ENCODE data around the gene CDHR2.
A peak's percentile ranks its signal among the peaks of the same experiment; 100 is the strongest.

The CDHR2 gene

DNA sequence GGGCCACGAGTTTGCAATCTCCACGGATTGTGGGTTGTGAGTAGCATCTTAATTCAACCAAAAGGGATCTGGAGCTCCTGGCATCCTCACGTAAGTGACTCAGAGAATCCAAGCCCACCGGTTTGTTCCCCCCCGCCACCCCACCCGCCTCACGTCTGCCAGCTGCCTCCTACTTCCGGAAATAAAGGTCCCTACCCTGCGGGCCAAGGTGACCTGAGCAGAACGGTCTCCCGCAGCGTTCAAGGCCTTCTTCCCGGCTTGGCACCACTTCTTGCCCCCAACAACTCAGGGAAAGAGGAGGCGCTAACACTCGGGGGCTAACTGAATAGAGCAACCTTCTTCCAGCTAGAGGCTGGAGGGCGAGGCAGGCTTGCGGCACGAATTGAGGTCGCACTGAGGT lies 69.6 kb downstream of the CDHR2 start:
- Histone ChIP-seq H3K36me3 (no peaks in the 10 kb centered on the region), H3K4me3 (ENCODE audit: low read depth, low read length) (no peak overlapping the region), H3K9me3 (ENCODE audit: severe bottlenecking) (no peaks in the 10 kb centered on the region), H3K27me3 (ENCODE audit: insufficient read depth, low read depth, severe bottlenecking) (no peaks in the 10 kb centered on the region), H3K27ac (no peak overlapping the region)
- TF ChIP-seq, protein P1, sequence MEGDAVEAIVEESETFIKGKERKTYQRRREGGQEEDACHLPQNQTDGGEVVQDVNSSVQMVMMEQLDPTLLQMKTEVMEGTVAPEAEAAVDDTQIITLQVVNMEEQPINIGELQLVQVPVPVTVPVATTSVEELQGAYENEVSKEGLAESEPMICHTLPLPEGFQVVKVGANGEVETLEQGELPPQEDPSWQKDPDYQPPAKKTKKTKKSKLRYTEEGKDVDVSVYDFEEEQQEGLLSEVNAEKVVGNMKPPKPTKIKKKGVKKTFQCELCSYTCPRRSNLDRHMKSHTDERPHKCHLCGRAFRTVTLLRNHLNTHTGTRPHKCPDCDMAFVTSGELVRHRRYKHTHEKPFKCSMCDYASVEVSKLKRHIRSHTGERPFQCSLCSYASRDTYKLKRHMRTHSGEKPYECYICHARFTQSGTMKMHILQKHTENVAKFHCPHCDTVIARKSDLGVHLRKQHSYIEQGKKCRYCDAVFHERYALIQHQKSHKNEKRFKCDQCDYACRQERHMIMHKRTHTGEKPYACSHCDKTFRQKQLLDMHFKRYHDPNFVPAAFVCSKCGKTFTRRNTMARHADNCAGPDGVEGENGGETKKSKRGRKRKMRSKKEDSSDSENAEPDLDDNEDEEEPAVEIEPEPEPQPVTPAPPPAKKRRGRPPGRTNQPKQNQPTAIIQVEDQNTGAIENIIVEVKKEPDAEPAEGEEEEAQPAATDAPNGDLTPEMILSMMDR (IDR thresholded peaks at IDR 0.05; ENCODE audit: low read depth, low read length) = no peak
- no peak for DNase-seq

DNA sequence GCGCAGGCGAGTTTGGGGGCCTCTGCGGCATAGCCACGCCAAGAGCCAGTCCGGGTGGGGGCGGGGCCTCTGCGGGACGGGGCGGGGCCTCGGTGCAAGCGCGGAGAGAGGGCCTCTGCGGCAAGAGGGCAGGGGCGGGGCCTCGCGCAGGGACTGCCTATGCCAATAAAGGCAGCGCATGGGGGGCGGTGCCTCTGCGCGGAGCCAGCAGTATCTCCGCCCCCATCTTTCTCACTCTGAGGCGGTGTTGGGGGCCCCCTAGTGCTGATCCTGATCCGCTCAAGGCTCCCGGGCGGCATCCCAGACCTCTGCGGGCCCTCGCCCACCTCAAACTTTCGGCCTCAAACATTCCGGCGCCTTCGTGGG lies 70.0 kb downstream of the CDHR2 start:
- Histone ChIP-seq H3K27ac (no peak overlapping the region), H3K4me3 (ENCODE audit: low read depth, low read length) (no peak overlapping the region), H3K27me3 (ENCODE audit: insufficient read depth, low read depth, severe bottlenecking) (no peaks in the 10 kb centered on the region), H3K36me3 (no peaks in the 10 kb centered on the region), H3K9me3 (ENCODE audit: severe bottlenecking) (no peaks in the 10 kb centered on the region)
- TF ChIP-seq, protein P1 (IDR thresholded peaks at IDR 0.05; ENCODE audit: low read depth, low read length) = no peak
- DNase-seq = no peak

DNA sequence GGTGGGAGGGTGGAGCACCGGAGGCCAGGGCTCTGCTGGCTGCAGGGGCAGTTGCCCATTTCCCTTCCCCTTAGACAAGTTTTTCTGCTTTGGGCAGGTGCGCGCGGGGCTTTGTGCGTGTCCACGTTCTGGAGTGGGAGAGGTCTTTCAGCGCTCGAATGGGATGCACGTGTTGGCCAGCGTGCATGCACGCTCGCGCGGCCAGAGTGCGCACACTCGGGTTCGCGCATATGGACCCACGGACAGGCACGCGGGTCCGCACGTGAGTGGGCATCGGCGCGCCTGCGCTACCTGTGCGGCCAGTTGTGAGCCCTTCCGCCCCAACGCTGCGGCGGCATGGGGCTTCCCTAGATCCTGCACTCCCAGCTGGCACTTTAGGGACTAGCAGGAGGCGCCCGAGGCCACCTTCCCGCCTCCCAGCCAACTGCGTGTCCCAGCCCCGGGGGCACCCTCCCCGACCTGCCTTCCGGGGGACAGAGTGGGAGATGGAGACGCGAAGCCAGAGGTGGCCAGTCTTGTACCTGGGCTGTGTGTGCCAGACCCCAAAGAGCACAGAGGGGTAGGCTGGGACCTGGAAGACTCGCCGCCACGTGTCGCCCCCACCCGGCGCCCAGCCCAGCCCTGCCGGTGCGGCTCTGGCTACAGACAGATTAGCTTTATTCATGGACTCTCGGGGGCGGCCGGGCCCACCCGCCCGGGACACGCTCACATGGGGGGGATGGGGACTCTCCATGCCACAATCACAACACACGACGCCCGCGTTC lies 70.6 kb downstream of the CDHR2 start:
- no peak for DNase-seq
- no peaks in the 10 kb centered on the region for H3K27me3 ChIP-seq (ENCODE audit: insufficient read depth, low read depth, severe bottlenecking)
- H3K9me3 ChIP-seq (ENCODE audit: severe bottlenecking) = no peaks in the 10 kb centered on the region
- no peak overlapping the region for H3K27ac ChIP-seq
- no peaks in the 10 kb centered on the region for H3K36me3 ChIP-seq
- TF ChIP-seq, protein P1 (IDR thresholded peaks at IDR 0.05; ENCODE audit: low read depth, low read length) = no peak
- no peak overlapping the region for H3K4me3 ChIP-seq (ENCODE audit: low read depth, low read length)

DNA sequence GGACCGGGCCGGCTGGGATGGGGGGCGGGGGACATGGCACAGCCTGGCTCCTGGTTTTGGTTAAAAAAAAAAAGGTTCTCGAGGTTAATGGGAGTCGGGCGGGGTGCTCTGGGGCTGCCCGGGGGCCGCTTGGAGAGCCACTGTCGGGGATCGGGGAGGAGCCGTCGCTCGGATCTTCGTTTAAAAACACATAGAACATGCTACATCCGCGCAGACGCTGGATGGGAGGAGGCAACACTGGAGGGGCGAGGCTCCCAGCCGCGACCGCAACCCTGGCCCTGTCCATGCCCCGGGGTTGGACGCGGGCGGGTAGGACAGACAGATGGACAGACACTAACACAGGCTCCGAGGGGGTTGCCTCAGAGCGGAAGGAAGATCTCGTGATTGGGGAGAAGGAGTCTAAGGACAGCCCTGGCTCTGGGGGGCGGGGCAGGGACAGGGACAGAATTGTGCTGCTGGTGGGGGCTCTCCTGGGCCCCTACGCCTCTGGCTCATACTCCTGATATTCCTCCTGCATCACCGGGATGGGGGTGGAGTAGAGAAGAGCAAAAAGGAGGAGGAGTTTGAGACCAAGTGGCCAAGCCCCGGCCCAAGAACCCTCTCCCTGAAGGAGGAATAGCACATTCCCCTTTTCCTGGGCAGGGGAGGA lies 71.3 kb downstream of the CDHR2 start:
- TF ChIP-seq, protein P1 (IDR thresholded peaks at IDR 0.05; ENCODE audit: low read depth, low read length) = no peak
- no peaks in the 10 kb centered on the region for H3K9me3 ChIP-seq (ENCODE audit: severe bottlenecking)
- H3K27ac ChIP-seq = no peak overlapping the region
- H3K36me3 ChIP-seq = no peaks in the 10 kb centered on the region
- no peak for DNase-seq
- H3K27me3 ChIP-seq (ENCODE audit: insufficient read depth, low read depth, severe bottlenecking) = no peaks in the 10 kb centered on the region
- no peak overlapping the region for H3K4me3 ChIP-seq (ENCODE audit: low read depth, low read length)

DNA sequence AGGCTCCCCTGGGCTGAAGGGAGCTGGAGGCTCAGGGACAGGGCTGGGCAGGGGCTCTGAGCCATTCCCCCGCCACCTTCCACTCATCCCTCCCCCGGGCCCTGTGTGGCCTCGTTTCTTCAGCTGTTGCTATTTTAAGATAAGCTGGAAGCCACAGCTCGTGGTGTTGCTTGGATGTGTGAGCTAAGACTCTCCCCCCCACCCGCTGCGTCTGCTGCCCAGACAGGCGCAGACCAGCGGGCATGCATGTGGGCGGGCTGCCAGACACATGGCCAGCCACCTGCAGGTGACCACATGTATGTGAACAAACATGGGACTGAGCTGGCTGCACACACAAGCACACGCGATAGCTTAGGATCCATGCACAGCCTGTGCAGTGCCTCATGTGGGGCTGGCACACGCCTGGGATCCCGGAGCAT lies 72.5 kb downstream of the CDHR2 start:
- H3K27ac ChIP-seq = peak overlapping the region; percentile 57
- peak; percentile 85 for DNase-seq
- H3K27me3 ChIP-seq (ENCODE audit: insufficient read depth, low read depth, severe bottlenecking) = no peaks in the 10 kb centered on the region
- no peak overlapping the region for H3K4me3 ChIP-seq (ENCODE audit: low read depth, low read length)
- H3K36me3 ChIP-seq = no peaks in the 10 kb centered on the region
- TF ChIP-seq, protein P1 (IDR thresholded peaks at IDR 0.05; ENCODE audit: low read depth, low read length) = no peak
- H3K9me3 ChIP-seq (ENCODE audit: severe bottlenecking) = no peaks in the 10 kb centered on the region

Data from WERI-Rb-1 (cell line).